ENCODE measurements around the gene PLCL2. TPM values are rescaled to one million over a fixed set of nuclear protein-coding genes. Genes with fewer than 3 reads are reported as not detected.

Gene PLCL2
- total and polyA plus RNA-seq, 9 donors, result 8.5 to 25.2 (median 11.4) TPM

DNA sequence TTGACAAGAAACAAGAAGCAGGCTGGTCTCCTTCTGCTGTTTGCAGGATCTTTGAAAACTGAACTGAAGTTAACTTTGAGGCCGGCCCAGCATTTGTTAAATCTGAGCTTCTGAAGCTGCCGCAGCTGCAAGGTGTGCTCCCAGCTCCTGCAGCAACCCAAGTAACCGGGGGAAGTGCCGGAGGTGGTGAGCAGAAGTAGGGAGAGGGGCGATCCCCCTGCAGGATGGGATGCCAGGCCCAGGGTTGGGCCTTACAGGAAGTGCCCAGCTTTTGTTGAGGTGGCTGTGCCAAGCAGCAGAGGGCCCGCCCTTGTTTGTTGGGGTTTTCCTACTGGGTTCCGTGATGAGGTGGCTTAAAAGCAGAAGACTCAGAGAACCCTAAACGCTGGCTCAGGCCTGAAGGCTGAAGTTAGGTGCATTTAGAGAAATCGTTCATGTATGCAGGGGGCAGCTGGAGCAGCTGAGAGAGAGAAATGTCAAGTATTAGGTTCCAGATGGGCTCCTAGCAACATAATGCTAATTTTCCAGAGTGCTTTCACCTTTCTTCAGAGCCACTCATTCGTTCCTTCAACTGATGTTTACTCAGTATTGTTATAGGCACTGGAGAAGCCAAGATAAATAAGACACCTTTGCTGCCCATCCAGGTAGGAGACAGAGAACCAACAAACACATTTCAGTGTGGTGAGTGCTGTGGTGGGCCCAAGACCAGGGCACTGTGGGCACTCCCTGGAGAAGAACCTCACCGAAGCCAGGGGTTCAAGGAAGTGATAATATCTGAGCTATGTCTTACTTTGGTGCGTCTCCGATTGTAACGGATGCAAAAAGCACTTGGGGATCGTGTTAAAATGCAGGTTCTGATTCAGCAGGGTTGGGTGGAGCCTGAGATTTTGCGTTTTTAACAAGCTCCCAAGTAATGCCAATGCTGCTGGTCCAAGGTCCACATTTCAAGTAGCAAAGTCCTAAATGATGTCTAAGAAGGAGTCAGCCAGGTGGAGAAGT lies 42.2 kb upstream of the PLCL2 start:
- 75% methylated on average over 15 of the region's 16 CpGs for WGBS (ENCODE audit: insufficient coverage)
- H3K4me3 ChIP-seq (ENCODE audit: low read length), result no peak overlapping the region
- peaks cover 16% of the 10 kb centered on the region for H3K4me1 ChIP-seq (ENCODE audit: control insufficient read depth, insufficient read depth, low read length)
- H3K27ac ChIP-seq (ENCODE audit: low read length), result peak overlapping the region; percentile 45
- peak; percentile 45 for DNase-seq
- no peaks in the 10 kb centered on the region for H3K9me3 ChIP-seq (replicated peaks; ENCODE audit: control insufficient read depth, low read depth, low read length)
- H3K27me3 ChIP-seq (ENCODE audit: control insufficient read depth, insufficient read depth, low read length), result no peaks in the 10 kb centered on the region
- H3K36me3 ChIP-seq (ENCODE audit: control insufficient read depth, insufficient read depth, low read length), result no peaks in the 10 kb centered on the region

DNA sequence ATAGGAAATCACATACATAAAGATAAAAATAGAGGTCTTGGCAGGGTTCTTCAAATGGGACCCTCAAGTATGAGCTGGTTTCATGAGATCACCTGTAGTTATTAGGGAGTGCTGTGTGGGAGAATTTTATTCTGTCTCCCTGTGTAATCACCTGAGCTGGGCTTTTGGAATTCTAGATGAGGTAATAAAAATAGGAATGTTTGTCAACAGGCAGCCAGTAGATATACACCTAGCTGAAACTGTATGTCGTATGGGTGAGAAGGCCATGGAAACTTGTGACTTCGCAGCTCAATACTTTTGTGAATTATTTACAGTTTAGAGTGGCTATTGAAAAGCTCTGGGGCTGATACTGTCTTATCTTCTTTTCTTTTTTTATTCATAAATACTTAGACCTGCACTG lies 40.5 kb upstream of the PLCL2 start:
- H3K27ac ChIP-seq (ENCODE audit: low read length), result no peak overlapping the region
- WGBS (ENCODE audit: insufficient coverage), result no CpG with 5 or more reads among the region's 2 CpGs
- no peaks in the 10 kb centered on the region for H3K27me3 ChIP-seq (ENCODE audit: control insufficient read depth, insufficient read depth, low read length)
- peaks cover 11% of the 10 kb centered on the region for H3K4me1 ChIP-seq (ENCODE audit: control insufficient read depth, insufficient read depth, low read length)
- H3K9me3 ChIP-seq (replicated peaks; ENCODE audit: control insufficient read depth, low read depth, low read length), result no peaks in the 10 kb centered on the region
- no peaks in the 10 kb centered on the region for H3K36me3 ChIP-seq (ENCODE audit: control insufficient read depth, insufficient read depth, low read length)
- H3K4me3 ChIP-seq (ENCODE audit: low read length), result no peak overlapping the region
- no peak for DNase-seq

DNA sequence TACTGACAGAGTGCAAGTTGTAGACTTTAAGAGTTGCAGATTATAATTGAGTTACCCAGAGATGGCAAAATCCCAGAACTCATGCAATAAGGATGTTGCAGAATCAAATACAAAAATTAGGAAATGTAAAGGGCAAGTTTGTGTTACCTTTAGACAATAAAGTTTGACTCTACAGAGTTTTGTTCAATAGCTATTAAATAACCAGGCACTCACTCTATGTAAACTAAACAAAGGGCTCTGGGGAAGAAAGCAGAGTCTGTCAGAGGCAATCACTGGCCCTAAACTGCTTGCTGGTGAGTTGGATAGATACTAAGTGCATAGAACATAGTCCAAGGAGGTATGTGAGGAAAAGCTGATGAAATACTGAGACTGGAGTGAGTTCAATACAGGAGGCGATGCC lies 40.0 kb upstream of the PLCL2 start:
- Histone ChIP-seq H3K9me3 (replicated peaks; ENCODE audit: control insufficient read depth, low read depth, low read length) (no peaks in the 10 kb centered on the region), H3K4me1 (ENCODE audit: control insufficient read depth, insufficient read depth, low read length) (peaks cover 11% of the 10 kb centered on the region), H3K36me3 (ENCODE audit: control insufficient read depth, insufficient read depth, low read length) (no peaks in the 10 kb centered on the region), H3K4me3 (ENCODE audit: low read length) (no peak overlapping the region), H3K27ac (ENCODE audit: low read length) (no peak overlapping the region), H3K27me3 (ENCODE audit: control insufficient read depth, insufficient read depth, low read length) (no peaks in the 10 kb centered on the region)
- WGBS (ENCODE audit: insufficient coverage), result 83% methylated on average over 1 of the region's 1 CpG
- DNase-seq, result no peak

DNA sequence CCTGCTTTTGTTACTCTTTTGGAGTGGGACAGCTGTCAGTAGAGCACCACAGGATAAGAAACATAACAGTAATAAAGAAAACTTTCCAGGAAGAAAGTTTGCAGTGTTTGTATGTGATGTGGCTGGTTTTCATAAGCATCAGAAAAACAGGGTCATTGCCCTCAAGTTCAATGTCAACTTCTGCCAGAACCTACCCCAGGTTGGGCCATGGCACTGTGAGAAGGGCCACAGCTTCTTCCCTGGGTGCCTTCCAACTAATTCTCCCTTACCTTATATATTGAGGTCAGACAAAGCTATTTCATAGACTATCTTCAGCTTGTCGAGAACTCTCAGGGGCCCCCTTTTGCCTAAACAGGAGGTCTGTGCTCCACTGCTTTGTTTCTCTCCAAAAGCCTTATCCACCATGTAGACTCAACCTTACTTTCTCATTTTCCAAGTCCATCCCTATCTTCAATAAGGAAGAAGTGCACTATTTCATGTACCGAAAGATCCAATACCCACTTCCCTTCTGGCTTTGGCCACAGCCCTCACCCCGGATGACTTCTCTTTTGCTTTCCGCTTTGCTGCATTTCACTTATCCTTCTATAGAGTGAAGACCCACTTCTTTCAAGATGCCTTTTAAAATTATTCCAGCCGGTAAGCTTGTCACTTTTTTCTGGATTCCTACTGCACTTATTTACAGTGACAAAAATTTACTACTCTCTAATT lies 38.2 kb upstream of the PLCL2 start:
- no peak overlapping the region for H3K27ac ChIP-seq (ENCODE audit: low read length)
- no peak overlapping the region for H3K4me3 ChIP-seq (ENCODE audit: low read length)
- WGBS (ENCODE audit: insufficient coverage), result 81% methylated on average over 5 of the region's 5 CpGs
- DNase-seq, result no peak
- H3K36me3 ChIP-seq (ENCODE audit: control insufficient read depth, insufficient read depth, low read length), result no peaks in the 10 kb centered on the region
- no peaks in the 10 kb centered on the region for H3K27me3 ChIP-seq (ENCODE audit: control insufficient read depth, insufficient read depth, low read length)
- H3K4me1 ChIP-seq (ENCODE audit: control insufficient read depth, insufficient read depth, low read length), result peaks cover 9% of the 10 kb centered on the region
- H3K9me3 ChIP-seq (replicated peaks; ENCODE audit: control insufficient read depth, low read depth, low read length), result no peaks in the 10 kb centered on the region

DNA sequence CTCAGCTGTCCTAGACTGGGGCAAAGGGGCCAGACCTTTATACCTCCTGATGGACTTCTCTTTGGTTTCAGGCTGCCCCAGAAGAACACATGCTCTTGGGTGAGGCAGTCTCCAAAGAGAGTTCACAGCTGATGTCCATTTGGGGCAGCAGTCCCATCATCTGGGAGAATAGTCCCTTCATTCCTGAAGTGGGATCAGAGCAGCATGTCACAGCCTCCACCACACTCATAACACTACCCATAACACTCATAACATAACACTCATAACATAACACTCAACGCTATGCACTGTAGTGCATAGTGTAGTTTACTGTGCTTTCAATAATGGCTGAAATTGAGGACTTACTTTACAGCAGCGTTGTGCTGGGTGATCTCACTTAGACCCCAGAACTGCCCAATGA lies 36.7 kb upstream of the PLCL2 start:
- no peaks in the 10 kb centered on the region for H3K27me3 ChIP-seq (ENCODE audit: control insufficient read depth, insufficient read depth, low read length)
- no peak overlapping the region for H3K27ac ChIP-seq (ENCODE audit: low read length)
- no peak for DNase-seq
- H3K4me3 ChIP-seq (ENCODE audit: low read length), result no peak overlapping the region
- no peaks in the 10 kb centered on the region for H3K36me3 ChIP-seq (ENCODE audit: control insufficient read depth, insufficient read depth, low read length)
- peaks cover 2% of the 10 kb centered on the region for H3K4me1 ChIP-seq (ENCODE audit: control insufficient read depth, insufficient read depth, low read length)
- WGBS (ENCODE audit: insufficient coverage), result 83% methylated on average over 1 of the region's 2 CpGs
- H3K9me3 ChIP-seq (replicated peaks; ENCODE audit: control insufficient read depth, low read depth, low read length), result no peaks in the 10 kb centered on the region

DNA sequence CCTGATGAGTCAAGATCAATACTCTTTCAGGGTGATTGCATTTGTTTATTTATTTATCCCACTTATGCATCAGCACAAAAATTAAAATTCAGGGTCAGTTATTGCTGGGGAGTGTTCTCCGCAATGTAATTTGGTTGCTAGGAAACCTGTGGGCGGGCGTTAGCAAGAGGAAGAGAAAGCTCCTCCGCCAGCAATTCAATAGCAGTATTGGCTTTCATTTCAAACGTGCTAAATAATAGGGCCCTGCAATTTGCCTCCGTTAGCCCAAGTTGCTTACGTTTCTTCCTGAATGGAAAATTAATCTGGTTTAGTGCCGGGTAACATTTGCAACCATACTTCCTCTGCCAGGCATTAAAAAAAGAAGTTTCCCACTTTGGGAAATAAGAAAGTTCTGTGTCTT lies 35.5 kb upstream of the PLCL2 start:
- Histone ChIP-seq H3K9me3 (replicated peaks; ENCODE audit: control insufficient read depth, low read depth, low read length) (no peaks in the 10 kb centered on the region), H3K27me3 (ENCODE audit: control insufficient read depth, insufficient read depth, low read length) (no peaks in the 10 kb centered on the region), H3K36me3 (ENCODE audit: control insufficient read depth, insufficient read depth, low read length) (no peaks in the 10 kb centered on the region), H3K27ac (ENCODE audit: low read length) (peak overlapping the region; percentile 48), H3K4me1 (ENCODE audit: control insufficient read depth, insufficient read depth, low read length) (peaks cover 2% of the 10 kb centered on the region), H3K4me3 (ENCODE audit: low read length) (no peak overlapping the region)
- WGBS (ENCODE audit: insufficient coverage), result 17% methylated on average over 3 of the region's 8 CpGs
- peak; percentile 91 for DNase-seq

DNA sequence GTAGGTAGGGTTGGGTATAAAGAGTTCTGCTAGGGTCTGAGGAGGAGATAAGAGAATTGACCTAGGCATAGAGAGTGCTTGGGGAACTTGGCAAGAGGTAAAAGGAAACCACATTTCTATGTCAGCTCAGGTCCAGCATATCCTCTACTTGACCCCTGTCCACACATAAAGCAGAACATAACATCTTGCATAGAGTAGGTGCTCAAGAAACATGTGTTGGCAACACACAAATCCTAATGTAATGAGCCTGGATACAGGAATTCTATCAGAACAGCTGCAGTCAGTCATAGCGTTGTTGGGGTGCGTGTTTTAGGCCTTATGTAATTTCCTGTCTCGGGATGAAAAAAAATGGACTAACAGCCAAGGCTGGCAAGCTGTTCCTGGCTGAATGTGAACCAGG lies 35.0 kb upstream of the PLCL2 start:
- Histone ChIP-seq H3K36me3 (ENCODE audit: control insufficient read depth, insufficient read depth, low read length) (no peaks in the 10 kb centered on the region), H3K4me3 (ENCODE audit: low read length) (no peak overlapping the region), H3K27ac (ENCODE audit: low read length) (peak overlapping the region; percentile 48), H3K4me1 (ENCODE audit: control insufficient read depth, insufficient read depth, low read length) (peaks cover 2% of the 10 kb centered on the region), H3K9me3 (replicated peaks; ENCODE audit: control insufficient read depth, low read depth, low read length) (no peaks in the 10 kb centered on the region), H3K27me3 (ENCODE audit: control insufficient read depth, insufficient read depth, low read length) (no peaks in the 10 kb centered on the region)
- peak; percentile 53 for DNase-seq
- WGBS (ENCODE audit: insufficient coverage), result 0% methylated on average over 2 of the region's 3 CpGs

DNA sequence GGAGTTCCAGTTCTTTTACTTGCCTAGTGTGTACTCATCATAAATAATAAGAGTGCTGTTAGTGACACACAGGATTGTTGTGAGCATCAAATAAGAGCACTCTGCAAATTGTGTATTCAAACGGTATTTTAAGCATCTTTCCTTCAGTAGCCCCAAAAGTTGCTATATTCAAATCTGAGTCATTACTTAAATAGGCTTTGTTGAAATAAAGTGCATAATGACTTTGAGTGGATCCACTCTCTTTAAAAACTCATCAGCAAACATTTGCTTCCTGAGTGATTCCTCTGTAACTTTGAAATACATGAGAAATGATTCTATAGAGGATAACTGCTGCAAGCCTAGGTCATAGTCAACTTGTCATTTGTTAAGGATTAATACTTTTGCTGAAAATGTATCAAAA lies 29.3 kb upstream of the PLCL2 start:
- H3K27ac ChIP-seq (ENCODE audit: low read length), result no peak overlapping the region

DNA sequence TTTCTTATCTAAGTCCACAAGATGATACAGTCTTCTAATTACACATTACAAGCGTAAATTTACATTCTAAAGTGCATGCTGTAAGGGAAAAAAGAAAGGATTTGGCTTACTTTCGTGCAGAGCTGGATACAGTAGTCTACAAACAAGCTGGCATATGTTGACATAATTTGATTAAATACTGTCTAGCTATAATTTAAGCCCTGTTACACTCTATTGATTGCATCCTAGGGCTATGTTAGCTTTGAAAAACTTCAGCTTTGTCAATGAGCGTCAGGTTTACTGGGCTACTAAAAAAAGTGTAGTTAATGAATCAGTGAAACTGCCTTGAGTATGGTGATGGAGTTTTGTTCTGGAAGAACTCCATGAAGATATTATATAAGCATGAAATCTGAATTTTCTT lies 24.5 kb upstream of the PLCL2 start:
- no peaks in the 10 kb centered on the region for H3K36me3 ChIP-seq (ENCODE audit: control insufficient read depth, insufficient read depth, low read length)
- no peaks in the 10 kb centered on the region for H3K4me1 ChIP-seq (ENCODE audit: control insufficient read depth, insufficient read depth, low read length)
- no peaks in the 10 kb centered on the region for H3K27me3 ChIP-seq (ENCODE audit: control insufficient read depth, insufficient read depth, low read length)
- H3K9me3 ChIP-seq (replicated peaks; ENCODE audit: control insufficient read depth, low read depth, low read length), result no peaks in the 10 kb centered on the region
- no peak overlapping the region for H3K27ac ChIP-seq (ENCODE audit: low read length)
- no peak overlapping the region for H3K4me3 ChIP-seq (ENCODE audit: low read length)
- WGBS (ENCODE audit: insufficient coverage), result no CpG with 5 or more reads among the region's 3 CpGs
- DNase-seq, result no peak

More for the DNA sequence above, 29.3 kb upstream of the PLCL2 start:
- no peaks in the 10 kb centered on the region for H3K4me1 ChIP-seq (ENCODE audit: control insufficient read depth, insufficient read depth, low read length)
- H3K27me3 ChIP-seq (ENCODE audit: control insufficient read depth, insufficient read depth, low read length), result no peaks in the 10 kb centered on the region
- no peak for DNase-seq
- no CpG with 5 or more reads among the region's 1 CpG for WGBS (ENCODE audit: insufficient coverage)
- H3K4me3 ChIP-seq (ENCODE audit: low read length), result no peak overlapping the region
- no peaks in the 10 kb centered on the region for H3K9me3 ChIP-seq (replicated peaks; ENCODE audit: control insufficient read depth, low read depth, low read length)
- H3K36me3 ChIP-seq (ENCODE audit: control insufficient read depth, insufficient read depth, low read length), result no peaks in the 10 kb centered on the region

DNA sequence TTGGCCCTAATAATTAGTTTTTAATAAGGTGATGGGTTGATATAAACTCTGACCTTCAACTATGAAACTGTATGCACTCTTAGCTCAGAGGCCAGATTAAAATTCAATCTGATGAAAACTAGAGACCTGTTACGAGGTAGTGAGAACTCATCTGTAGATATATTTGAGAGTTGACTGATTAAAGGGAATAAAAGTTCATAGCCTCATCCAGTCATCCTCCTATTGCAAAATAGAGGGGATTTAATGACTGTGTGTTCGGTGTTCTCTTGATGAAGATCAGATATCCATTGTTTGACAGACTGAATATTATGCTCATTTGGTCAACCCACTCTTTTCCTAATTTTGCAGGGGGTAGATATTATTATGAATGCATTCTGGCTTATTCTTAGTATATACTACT lies 23.3 kb upstream of the PLCL2 start:
- H3K36me3 ChIP-seq (ENCODE audit: control insufficient read depth, insufficient read depth, low read length), result no peaks in the 10 kb centered on the region
- H3K4me1 ChIP-seq (ENCODE audit: control insufficient read depth, insufficient read depth, low read length), result no peaks in the 10 kb centered on the region
- no peak overlapping the region for H3K27ac ChIP-seq (ENCODE audit: low read length)
- H3K4me3 ChIP-seq (ENCODE audit: low read length), result no peak overlapping the region
- no peaks in the 10 kb centered on the region for H3K9me3 ChIP-seq (replicated peaks; ENCODE audit: control insufficient read depth, low read depth, low read length)
- DNase-seq, result no peak
- WGBS (ENCODE audit: insufficient coverage), result no CpG with 5 or more reads among the region's 2 CpGs
- no peaks in the 10 kb centered on the region for H3K27me3 ChIP-seq (ENCODE audit: control insufficient read depth, insufficient read depth, low read length)

Data from muscle of leg (tissue), 11 donors.